Inflammatory macrophage treated with lipopolysaccharide for 1 hour (primary cell): ENCODE data around the gene LZTR1.

Experiments
- DNase-seq, 2 donors: peaks; one replicate each; pipeline ENCODE4 v3.0.0-alpha.2; 2020 to 2022

LZTR1 gene

DNA sequence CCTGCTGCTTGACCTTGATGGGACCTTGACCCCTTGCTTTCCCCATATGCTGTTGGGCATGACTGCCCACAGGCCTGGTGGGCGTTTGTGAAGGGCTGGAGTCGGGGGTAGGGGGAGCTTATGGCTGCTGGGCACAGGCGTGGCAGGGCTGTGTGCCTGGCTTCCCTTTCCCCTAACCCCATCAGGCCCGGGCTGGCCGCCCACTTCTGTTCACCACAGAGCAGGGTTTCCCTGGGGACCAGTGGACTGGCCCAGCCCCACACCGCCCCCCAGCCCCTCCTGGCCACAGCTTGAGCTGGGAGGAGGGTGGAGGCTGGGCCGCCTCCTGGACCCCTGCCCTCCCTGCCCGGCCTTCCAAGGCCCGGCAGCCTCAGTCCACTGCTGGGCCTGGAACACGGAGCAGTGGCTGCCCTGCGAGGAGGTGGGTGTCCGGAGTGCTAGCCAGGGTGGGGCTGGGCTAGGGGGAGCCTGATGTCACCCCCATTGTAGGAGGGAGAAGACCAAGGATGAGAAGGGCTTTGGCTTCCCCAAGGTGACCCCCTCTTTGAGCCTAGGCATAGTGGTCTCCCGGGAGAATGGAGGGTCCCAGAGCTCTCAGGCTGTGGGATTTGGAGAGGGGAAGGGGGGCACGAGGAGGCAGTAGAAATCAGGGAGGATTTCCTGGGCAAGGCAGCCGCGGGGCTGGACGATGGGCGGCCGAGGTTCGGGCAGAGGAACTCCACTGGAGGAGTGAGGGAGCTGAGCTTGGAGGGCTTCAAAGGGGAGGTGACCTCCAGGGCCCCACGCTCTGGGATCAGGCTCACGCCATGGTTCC, 15.0 kb upstream of the LZTR1 start, which contains the start of gene AIFM3:
Gene AIFM3, plus strand, starts transcription at position 373 of the 814 bp plus-strand sequence. CDS start 690 bp downstream, outside the sequence.
- DNase-seq: no peak

DNA sequence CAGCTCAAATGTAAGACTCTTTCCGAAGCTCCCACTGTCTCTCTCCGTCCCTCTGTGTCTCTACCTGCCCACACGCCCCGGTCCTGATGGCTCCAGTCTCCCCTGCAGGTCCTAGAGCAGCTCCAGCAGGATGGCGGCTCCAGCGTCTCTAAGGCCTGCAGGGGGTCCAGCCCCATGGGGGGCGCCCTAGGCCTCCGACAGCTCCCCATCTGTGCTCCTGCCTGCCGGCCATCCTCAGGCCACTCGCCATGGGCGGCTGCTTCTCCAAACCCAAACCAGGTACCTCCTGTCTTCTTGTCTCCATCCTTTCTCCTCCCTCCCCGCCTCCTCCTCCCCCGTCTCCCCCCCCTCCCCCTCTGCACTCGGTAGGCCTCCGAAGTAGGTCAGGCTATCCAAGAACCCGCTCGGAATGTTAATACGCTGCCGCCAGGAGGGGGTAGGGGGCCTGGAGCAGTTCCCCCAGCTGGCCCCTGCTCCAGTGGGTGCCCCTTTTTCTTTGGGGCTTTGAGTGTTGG, 14.3 kb upstream of the LZTR1 start:
- DNase-seq: no peak

DNA sequence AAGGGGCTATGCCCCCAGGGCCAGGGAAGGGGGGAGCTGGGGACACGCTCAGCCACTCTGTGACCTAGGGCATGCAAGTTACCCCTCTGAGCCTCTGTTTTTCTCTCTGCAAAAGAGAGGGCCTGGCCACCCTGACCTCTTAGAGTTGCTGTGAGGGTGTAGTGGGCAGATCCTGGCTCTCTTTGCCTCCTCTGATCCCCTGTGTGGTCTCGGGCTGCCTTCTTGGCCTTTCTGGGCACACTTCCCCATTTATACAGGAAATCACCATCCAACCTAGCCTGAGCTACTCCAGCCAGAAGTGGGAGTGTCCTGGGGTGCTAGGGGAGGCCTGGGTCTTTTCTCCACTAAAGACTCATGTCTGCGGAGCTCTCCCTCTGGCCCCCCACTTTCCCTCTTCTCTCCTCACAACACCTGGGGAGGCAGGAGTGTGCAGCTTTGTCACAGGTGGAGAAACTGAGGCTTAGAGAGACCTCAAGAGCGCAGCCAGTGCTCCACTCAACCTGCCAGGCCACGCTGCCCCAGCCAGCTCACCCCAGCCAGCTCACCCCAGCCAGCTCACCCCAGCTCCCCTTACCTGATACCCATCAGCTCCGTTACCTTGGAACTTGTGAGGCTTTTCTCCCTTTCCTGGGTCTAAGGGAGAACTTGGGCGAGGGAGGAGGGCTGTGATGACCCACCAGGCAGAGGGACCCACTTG, 13.7 kb upstream of the LZTR1 start:
- peak; percentile 30 to 49 for DNase-seq

DNA sequence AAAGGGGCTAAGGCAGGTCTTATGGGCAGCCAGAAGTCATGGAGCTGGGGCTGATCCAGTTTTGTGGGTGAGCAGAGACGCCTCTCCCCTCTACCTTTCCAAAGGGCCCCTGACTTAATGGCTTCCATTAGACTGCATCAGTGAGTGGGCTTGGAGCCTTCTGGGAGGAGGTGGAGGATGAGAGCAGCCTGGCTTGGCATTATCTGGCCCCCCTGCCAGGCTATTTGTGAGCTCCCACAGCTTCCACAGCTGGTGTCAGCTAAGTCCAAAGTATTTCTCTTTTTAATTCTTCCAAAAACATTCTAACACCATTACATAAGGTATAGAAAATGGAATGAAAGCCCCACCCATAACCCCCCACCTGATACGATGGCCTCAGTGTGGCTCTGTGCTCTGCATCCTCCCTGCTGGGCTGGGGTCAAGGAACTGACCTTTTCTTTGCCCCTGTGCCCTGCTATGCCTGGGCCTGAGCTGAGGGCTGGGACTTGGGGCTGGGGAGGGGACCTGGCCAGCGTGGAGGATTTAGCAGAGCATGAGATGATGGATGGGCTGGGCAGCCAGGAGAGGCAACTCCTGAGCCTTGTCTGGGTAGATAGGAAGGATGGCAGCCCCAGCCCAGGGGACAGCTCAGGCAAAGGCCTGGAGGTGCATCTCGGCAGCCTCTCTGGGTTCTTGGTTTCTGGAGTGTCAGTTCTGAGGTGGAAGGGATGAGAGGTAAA, 11.0 kb upstream of the LZTR1 start:
- DNase-seq: no peak

DNA sequence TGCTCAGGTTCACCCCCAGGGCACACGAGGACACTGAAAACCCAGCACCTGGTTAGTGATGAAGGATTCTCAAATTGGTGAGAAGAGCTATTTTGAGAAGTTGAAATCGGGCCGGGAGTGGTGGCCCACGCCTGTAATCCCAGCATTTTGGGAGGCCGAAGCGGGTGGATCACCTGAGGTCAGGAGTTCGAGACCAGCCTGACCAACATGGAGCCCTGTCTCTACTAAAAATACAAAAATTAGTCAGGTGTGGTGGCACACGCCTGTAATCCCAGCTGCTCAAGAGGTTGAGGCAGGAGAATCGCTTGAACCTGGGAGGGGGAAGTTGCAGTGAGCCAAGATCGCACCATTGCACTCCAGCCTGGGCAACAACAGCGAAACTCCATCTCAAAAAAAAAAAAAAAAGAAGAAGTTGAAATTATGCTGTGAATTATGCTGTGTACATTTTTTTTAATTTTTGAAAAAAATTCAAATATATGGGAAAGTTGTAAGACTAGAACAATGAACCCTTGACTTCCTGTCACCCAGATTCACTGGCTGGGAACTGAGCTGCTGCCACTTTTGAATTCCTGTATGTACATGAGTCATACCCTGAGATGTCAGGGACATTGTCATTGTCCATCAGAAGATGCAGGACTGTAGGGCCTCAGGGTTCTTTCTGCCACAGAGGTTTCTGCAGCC, 9.9 kb upstream of the LZTR1 start:
- peak; percentile 49 to 52 for DNase-seq

DNA sequence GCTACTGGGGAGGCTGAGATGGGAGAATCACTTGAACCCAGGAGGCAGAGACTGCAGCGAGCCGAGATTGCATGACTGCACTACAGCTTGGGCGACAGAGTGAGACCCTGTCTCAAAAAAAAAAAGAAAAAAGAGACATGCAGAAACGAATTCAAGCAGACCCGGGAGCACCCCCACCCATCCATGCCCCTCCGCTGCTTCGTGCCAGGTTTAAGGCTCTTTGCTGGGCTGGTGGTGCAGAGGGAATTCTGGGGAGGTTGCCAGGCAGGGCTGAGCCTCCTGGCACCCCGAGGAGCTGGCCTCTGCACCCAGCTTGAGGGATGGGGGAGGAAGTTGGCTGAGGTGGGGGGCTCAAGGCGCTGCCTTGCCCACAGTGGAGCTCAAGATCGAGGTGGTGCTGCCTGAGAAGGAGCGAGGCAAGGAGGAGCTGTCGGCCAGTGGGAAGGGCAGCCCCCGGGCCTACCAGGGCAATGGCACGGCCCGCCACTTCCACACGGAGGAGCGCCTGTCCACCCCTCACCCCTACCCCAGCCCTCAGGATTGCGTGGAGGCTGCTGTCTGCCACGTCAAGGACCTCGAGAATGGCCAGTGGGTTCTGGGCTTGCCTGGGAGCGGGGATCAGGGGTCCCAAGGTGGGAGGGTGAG, 9.0 kb upstream of the LZTR1 start:
- DNase-seq: no peak

DNA sequence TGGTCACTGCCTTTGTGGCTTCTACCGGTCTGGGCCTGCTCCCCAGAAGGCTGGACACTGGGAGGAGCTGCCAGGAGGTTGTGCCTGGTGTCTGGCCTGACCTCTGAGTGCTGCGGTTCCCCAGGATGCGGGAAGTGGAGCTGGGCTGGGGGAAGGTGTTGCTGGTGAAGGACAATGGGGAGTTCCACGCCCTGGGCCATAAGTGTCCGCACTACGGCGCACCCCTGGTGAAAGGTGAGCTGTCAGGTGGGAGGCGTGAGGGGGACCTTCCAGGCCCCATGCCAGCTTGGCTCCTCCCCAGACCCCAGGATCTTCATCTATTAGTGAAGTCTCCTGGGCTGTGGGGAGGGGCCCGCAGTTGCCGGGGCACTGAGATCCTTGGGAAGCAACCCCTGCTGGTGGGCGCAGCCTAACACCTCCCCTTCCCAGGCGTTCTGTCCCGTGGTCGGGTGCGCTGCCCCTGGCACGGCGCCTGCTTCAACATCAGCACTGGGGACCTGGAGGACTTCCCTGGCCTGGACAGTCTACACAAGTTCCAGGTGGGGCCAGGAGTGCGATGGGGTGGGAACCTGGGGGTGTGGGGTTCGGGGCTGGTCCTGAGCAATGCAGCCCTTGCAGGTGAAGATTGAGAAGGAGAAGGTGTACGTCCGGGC, 8.3 kb upstream of the LZTR1 start:
- DNase-seq: no peak

DNA sequence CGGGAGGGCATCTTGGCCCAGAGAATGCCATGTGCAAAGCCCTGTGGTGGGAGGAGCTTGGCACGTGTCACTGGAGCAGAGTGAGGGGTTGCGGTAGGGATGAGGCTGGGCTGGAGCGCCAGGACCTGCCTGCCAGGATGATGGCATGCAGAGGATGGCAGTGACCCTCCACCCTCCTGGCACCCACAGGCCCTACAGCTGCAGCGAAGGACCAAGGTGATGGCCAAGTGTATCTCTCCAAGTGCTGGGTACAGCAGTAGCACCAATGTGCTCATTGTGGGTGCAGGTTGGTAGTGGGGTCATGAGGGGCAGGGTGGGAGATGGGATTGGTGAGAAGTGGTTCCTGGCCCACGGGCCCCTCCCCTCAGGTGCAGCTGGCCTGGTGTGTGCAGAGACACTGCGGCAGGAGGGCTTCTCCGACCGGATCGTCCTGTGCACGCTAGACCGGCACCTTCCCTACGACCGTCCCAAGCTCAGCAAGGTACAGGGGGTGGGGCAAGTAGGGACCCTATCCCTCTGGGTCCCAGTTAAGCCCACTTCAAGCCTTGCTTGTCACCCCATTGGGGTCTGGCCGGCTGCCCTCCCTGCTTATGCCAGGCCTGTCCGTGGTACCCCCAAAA, 7.7 kb upstream of the LZTR1 start:
- DNase-seq: no peak

DNA sequence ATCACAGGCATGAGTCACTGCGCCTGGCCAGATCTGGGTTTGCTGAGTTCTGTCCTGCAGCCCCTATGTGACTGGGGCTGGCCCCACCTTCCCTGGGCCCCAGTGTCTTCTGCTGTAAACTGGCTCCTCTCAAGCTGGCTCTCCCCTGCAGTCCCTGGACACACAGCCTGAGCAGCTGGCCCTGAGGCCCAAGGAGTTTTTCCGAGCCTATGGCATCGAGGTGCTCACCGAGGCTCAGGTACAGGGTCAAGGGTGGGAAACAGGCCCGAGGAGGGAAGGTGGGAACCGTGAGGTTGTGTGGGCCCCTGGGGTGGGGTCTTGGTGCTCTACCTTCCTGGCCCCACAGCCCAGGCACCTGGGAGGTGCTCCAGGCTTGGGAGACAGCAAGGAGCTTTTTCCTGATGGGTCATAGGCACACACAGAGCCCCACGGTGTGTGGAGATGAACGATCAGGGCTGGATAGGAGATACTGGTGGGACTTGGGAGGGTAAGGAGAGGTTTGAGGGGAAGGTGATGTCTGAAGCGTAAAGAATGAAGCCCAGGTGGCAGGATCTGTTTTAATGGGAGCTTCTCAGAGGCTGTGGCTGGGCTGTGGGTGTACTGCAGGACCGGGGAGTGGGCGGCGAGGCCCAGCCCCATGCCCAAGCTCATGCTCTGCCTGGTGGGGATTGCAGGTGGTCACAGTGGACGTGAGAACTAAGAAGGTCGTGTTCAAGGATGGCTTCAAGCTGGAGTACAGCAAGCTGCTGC, 6.4 kb upstream of the LZTR1 start:
- no peak for DNase-seq

DNA sequence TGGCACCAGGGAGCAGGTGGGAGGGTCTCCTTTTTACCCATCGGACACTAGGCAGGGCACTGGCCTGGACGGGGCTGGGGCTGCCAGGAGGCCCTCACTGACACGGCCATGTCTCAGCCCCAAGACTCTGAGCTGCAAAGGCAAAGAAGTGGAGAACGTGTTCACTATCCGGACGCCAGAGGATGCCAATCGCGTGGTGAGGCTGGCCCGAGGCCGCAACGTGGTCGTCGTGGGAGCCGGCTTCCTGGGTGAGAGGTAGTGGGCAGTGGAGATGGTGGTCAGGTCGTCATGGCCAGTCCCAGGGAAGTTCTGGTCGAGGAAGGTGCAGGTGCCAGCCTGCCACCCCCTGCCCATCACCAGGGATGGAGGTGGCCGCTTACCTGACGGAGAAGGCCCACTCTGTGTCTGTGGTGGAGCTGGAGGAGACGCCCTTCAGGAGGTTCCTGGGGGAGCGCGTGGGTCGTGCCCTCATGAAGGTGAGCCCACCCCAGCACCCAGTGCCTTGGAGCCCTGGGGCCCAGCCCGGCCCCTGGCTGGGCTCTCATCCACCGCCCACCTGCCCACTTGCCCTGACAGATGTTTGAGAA, 5.7 kb upstream of the LZTR1 start:
- no peak for DNase-seq

DNA sequence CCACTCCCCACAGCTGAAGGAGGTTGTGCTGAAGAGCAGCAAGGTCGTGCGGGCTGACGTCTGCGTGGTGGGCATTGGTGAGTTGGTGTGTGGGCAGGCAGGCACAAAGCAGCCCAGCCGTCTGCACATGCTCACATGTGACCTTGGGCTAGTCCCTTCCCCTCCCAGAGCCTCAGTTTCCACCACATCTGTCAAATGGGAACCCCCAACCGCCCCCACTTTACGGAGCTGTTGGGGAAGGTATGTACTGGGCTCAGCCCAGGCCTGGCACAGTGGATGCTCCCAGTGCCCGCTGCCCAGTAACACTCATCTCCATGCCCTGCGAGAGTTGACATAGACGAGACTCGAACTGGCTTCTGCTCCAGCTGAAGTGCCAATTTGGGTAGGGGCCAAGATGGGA, 5.1 kb upstream of the LZTR1 start:
- DNase-seq: no peak

DNA sequence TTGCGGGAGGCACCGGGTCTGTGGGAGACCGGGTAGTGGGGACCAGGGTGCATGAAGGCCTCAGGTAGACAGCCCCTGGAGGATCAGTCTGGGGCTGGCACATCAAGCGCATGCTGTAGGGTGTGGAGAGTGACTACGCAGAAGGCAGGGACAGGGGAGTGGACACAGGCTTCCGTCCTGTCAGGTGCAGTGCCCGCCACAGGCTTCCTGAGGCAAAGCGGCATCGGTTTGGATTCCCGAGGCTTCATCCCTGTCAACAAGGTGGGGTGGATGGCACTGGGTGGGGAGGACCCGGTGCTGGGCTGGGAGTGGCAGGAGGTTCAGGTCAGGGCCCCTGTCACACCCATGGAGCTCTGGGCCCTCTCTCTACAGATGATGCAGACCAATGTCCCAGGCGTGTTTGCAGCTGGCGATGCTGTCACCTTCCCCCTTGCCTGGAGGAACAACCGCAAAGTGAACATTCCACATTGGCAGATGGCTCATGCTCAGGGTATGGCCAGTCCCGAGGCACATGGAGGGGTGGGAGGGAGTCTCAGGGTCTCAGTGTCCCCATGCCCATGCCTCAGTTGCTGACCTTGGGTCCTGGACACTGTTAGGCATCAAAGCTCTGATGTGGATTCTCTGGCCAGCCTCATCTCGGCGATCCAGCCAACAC, 4.5 kb upstream of the LZTR1 start:
- DNase-seq: no peak

DNA sequence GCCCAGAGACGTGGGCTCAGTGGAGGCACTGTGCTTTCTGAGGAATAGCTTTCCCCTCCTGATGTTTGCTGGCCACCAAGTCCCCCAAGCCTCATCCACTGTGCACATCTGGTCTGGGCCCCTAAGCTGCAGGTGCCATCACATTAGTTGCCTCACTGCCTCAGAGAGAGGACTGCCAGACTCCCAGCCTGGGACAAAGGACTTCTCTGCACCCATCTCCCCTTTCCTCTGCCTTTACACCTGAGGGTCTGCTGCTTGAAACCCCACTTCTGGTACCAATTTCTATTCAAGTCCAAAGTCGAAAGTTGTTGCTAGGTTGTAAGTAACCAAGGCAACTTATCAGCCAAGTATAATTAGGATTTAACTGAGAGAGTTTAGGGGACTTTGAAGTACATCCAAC, 3.7 kb upstream of the LZTR1 start:
- DNase-seq: no peak

DNA sequence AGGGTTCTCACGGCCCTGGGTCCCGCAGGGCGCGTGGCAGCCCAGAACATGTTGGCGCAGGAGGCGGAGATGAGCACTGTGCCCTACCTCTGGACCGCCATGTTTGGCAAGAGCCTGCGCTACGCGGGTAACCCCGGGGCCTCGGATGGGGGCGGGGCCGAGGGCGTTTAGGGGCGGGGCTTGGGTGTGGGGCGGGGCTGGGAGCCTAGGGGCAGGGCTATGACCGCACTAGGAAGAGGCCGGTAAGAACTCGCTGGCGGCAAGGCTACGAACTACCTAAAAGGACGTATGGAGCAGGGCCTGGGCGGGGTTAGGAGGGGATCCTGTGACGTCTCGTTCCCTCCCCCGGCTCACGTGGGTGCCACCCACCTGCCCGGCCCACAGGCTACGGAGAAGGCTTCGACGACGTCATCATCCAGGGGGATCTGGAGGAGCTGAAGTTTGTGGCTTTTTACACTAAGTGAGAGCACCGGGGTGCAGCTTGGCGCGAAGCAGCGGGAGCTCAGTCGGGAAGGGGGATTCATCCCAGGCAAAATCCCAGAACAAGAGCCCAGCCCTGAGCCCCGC, 2.8 kb upstream of the LZTR1 start:
- peak; percentile 73 to 80 for DNase-seq

DNA sequence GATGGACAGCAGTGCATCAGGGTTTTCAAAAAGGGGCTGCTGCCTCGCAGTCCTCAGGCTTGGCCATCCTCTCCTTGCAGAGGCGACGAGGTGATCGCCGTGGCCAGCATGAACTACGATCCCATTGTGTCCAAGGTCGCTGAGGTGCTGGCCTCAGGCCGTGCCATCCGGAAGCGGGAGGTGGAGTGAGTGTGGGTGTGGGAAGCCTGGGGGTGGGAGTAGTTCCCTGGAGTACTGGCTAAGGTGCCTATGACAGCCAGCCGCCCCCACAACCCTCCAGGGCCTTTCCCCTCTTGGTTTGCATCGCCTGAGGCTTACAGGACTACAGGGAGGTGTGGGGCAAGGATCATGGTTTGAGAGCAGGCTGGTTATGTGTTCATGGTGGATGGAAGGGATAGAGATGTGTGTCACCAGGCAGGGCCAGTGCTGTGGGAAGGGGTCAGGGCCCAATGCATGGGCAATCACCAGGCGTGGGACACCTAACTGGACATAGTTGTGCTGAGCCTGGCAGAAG, 2.1 kb upstream of the LZTR1 start:
- peak in 1 of 2 donors; percentile 77 for DNase-seq

DNA sequence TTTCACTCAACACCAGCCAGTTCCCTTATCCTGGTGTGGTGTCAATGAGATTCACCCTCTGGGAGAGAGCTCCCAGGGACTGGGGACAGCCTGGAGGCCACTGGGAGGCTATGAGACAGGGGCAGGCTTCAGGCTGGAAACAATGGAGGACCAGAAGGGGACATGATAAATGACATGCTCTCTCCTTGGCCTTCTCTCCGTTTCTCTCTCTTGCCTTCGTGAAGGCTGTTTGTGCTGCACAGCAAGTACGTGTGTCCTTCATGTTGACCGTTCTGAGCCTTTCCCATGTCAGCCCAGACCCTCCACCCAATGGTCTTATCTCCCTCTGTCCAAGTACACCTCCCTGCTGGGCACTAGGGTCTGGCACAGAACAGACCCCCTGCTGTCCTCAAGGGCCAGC, 1.6 kb upstream of the LZTR1 start:
- no peak for DNase-seq

DNA sequence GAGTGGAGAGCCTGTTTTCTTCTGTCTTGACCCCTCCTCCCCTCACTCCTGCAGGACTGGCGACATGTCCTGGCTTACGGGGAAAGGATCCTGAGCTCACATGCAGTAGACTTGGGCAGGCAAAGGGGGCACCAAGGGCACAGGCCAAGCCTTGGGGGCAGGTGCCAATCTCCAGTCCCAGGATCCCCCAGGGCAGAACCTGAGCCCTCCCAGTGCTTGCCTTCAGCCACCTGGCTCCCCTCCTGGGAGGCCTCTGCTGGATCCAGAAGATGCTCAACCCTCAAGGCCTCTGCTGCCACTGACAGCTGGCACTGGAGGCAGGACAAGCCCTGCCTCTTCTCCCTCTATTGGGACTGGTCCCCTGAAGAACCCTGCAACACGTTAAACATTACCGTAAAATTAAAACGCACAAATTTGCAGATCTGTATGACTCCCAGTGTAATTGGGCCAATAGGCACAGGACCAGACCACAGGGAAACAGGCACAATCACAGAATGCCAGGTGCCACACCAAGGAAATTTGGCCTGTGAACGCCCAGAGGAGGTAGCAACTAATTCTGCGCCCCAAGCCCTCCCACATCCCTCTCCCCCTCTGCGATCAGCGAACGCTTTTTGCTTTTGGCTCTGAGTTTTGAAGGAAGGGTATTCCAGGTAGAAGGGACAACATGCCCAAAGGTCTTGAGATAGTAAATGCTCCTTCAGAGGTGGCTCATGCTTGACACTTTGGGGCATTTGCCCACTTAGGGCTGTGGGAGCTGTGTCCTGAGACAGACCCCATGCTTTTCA, 967 bp upstream of the LZTR1 start:
- DNase-seq: no peak

DNA sequence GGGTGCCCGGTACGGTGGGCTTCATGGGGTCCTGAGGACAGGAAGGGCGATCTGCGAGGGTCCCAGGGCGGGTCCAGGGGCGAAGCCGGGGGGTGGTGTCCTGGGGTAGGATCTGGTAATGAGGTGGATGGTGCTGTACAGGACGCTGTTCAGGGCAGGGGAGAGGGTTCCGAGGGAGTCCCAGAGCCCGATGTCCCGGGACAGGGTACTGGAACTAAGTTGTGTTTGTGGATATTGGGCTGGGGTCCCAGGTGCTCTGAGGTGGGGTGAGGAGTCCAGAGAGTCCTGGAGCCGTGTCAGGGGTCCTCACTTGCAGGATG, 426 bp downstream of the LZTR1 start:
- no peak for DNase-seq
